GM19372 (cell line): ENCODE results near the gene PTX3.

Experiments used
- ATAC-seq: cut with Tn5 transposase; IDR thresholded peaks from one replicate; pipeline ENCODE4 v1.9.1; 2021; ENCODE audit warnings: mild to moderate bottlenecking, low read depth, moderate library complexity; ENCODE audit not compliant: unreplicated experiment

Gene PTX3

GRCh38 chr3:157420606-157421130 lies 16.0 kb upstream of the PTX3 start:
- no peak for ATAC-seq

- no peak for ATAC-seq
Measured at GRCh38 chr3:157423337-157423736, 13.3 kb upstream of the PTX3 start.

- ATAC-seq: no peak
Measured at GRCh38 chr3:157427901-157428300, 8.7 kb upstream of the PTX3 start.

DNA sequence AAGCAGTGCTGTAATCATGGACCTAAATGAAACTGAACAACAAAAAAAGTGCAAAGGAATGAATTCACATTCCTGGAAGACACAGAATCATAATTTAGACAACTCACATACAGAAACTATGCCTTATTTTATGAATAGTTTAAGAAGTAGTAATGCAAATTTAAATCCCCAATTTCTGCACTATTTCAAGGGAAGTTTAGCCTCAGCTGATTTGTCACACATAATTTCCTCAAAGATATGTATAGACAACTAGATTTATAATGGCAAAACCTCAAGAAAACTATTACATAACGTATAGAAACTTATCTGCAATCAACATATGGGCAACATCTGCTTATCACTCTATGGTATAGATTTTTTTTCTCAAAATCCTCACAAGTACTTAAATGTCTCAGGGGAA lies 7.8 kb upstream of the PTX3 start:
- no peak for ATAC-seq

DNA sequence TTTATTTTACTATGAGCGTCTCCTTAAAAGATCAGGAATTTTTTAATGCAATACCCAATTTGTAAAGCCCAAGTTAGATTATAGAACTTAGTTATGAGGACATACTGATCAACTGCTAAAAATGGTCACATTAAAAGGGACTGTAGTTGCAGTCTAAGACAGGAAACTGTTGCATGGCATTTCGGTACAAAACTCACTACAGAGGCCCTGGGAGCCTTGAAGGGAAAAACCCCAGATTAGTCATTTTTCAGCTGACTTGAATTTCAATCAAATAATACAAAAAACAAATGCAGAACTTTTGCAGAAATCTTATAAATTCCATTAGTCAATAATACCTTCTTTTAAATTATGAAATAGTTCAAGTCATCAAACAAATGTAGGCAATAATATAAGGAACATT lies 6.9 kb upstream of the PTX3 start:
- no peak for ATAC-seq

GRCh38 chr3:157438194-157438730 lies 1.6 kb downstream of the PTX3 start:
- ATAC-seq: no peak

- no peak for ATAC-seq
Measured at GRCh38 chr3:157441102-157441624, 4.5 kb downstream of the PTX3 start.

DNA sequence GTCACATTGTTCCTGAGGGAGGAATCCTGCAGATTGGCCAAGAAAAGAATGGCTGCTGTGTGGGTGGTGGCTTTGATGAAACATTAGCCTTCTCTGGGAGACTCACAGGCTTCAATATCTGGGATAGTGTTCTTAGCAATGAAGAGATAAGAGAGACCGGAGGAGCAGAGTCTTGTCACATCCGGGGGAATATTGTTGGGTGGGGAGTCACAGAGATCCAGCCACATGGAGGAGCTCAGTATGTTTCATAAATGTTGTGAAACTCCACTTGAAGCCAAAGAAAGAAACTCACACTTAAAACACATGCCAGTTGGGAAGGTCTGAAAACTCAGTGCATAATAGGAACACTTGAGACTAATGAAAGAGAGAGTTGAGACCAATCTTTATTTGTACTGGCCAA lies 6.1 kb downstream of the PTX3 start:
- ATAC-seq: no peak

DNA sequence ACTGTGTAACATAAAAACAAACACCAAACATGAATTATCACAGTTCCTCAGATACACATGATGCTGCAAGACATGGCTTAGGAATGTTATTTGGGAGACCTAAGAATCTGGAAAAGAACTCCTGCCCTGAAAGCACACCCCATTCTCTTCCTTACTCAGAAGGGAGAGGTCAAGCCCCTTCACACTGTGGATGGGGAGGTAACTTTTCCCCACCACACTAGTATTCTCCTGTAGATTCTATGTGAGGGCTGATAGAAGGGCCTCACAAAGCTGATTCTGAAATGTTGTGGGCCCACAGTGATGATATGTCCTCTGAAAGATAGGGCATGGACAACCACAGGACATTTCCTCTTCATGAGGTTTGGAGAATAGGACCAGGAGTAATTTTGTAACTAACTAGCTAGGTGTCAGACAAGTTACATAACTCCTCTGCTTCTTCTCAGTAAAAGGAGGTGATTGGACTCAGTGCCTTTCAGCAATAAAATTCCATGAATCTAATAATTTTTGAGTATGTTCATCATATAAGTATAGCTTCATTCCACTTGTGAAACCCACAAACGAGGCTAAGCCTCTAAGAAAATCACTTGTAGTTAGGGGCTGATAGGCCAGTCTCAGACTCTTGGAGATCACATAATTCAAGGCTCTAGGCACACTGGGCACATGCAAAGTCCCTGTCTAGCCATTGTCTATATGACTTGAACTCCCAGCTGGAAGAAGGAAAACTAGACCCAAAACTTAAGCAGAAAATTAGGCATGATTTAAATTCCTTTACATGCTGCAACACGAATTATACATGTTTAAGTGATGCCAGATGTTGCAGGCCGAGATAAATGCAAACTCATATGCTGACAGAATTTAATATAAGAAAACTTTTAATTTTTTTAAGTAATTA lies 7.5 kb downstream of the PTX3 start:
- no peak for ATAC-seq

DNA sequence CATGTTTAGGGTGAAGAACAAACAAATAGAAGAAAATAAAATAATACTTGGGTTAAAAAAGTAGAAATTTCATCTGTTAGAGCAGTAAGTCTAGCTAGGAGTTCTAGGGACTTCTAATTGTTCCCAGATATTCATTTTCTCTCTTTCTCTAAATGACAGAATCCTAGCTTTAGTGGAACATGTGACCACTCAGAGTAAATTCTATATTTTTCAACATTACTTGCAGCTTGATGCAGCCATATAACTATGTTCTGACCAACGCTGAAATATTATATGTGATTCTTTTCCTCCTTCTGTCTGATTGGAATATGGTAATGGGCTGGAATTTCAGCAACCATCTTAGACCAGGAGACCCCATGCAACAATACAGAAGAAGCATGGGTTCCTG lies 8.1 kb downstream of the PTX3 start:
- ATAC-seq: no peak

- ATAC-seq: no peak
Measured at GRCh38 chr3:157445857-157446256, 9.2 kb downstream of the PTX3 start.

DNA sequence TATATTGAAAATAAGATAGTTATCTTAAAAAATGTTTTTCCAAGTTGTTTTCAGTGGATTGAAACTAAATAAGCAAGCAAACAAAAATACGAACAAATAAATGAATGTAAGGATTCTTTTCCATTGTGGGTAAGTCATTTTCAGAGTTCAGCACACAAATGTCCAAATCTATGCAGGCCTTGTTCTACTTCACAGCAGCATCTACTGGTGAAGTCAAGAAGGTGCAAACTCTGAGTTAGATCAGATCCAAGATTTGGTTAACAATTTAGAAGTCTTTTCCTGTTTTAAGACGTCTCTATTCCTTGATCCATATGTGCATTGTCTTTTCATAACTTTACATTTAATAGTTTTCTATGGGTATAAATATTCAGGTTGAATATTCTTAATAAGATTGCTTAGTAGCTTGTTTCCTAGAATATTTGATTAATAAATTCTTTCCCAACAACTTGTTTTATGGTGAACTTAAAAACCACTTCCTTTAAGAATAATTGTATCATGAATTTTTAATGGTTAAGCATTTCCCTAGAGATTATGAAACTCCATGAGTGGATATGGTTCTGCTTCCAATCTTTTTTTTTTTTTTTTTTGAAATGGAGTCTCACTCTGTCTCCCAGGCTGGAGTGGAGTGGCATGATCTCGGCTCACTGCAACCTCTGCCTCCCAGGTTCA lies 10.5 kb downstream of the PTX3 start:
- ATAC-seq: no peak

- no peak for ATAC-seq
Measured at GRCh38 chr3:157452097-157452496, 15.4 kb downstream of the PTX3 start.

- ATAC-seq: no peak
Measured at GRCh38 chr3:157453824-157454223, 17.2 kb downstream of the PTX3 start.

GRCh38 chr3:157459706-157460105 lies 23.1 kb downstream of the PTX3 start:
- no peak for ATAC-seq

DNA sequence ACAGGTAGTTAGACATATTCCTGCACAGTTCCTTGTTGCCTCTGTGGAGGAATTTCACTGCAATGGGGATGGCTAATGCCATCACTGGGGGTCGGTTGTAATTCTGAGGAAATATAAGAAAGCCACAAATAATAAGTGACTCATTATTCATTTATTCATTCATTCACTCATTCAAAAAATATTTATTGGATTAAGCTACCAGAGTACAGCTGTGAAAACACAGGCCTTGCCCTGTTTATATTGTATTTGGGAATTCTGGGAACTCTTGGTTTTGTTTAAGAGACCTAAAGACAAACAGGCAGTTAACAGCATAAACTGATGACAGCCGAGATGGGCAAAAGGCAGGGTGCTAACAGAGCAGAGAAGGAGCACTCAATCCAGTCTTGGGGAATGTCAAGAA lies 23.6 kb downstream of the PTX3 start:
- ATAC-seq: no peak

DNA sequence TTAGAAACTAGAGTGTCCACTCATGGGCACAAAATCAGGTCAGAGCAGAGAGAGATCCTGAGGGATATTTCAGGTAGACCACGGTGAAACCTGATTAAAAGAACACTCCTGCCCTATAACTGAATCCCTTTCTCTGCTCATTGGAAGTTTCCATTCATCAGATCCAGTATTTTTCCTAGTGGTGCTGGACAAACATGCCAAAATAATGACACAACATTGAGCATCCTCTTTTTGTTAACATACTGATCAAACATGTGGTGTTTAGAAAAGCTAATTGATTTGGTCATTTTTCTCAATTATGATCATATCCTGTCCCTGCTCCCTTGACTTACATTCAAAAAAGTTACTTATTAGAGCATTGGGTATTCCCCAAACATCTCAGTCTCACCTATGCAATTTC lies 27.2 kb downstream of the PTX3 start:
- ATAC-seq: no peak

- ATAC-seq: no peak
Measured at GRCh38 chr3:157464321-157464720, 27.7 kb downstream of the PTX3 start.

DNA sequence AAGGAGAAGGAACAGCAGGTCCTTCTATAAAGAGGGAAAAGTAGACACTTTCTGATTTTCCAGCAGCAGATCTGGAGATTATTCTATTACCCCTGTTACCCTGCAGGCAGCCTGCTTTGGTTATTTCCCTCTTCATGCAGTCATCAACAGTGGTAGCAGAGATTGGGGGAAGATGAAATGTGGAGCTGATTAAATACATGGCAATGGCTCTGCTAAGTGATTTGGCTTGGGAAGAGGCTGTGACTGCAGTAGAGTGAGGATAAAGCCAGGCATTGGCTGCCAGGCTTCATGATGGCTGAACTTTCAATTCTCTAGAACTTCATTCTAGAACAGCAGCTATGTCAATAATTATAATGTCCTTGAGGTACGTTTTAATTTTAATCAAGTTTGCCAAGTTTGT lies 29.1 kb downstream of the PTX3 start:
- ATAC-seq: no peak

GRCh38 chr3:157467200-157467599 lies 30.6 kb downstream of the PTX3 start:
- ATAC-seq: no peak

- no peak for ATAC-seq
Measured at GRCh38 chr3:157469561-157470294, 33.1 kb downstream of the PTX3 start.
